Measurements from ENCODE around the gene SUGP2. TPM values are rescaled to one million over a fixed set of nuclear protein-coding genes. Genes with fewer than 3 reads are reported as not detected.

Gene SUGP2
- total RNA-seq, 4 donors from 2014 or later: 43.0 to 132 (median 57.9) TPM

GRCh38 chr19:19064811-19065745 lies 31.8 kb upstream of the SUGP2 start:
- TF ChIP-seq CTCF (IDR thresholded peaks at IDR 0.05) (no peak), POLR2A (IDR thresholded peaks at IDR 0.05) (no peak), EP300 (IDR thresholded peaks at IDR 0.05; ENCODE audit: low read depth) (no peak), POLR2AphosphoS5 (IDR thresholded peaks at IDR 0.05) (no peak)

DNA sequence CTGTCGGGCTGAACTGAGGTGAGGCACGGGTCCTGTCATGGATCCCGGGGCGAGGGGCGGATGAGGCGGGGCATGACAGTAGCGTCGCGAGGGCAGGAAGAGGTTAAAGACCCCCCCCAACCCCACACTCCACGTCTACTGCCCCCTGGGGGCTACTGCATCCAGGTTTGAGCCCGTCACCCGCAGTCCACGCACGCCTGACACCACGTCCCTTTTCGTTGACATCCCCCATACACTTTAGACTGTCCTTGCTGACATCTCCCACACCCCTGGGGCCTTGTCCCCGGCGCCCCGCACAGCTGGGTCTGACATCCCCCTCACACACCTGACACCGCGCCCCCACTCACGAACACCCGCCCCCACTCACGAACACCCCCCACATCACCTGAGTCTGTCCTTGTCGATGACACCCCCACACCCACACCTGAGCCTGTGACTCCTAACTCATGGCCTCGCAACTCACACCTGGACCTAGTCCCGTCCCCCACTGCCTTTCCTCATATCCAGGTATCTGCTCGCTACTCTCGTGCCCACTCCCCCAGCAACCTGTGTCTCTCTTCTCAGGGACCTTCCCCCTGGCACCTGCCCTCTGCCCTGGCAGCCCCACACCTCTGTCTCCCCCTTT lies 30.9 kb upstream of the SUGP2 start:
- H3K27ac ChIP-seq: peak overlapping the region; percentile 78 to 86 (median 83)
- no peak for TF ChIP-seq POLR2AphosphoS5 (IDR thresholded peaks at IDR 0.05)
- TF ChIP-seq POLR2A (IDR thresholded peaks at IDR 0.05): peak; percentile 10
- TF ChIP-seq CTCF (IDR thresholded peaks at IDR 0.05): peak in 3 of 5 experiments; percentile 12 to 43 (median 25)
- no peak for TF ChIP-seq EP300 (IDR thresholded peaks at IDR 0.05; ENCODE audit: low read depth)
- in situ Hi-C loops (cut with MboI; ENCODE audit: low pct_ligation_motif_present in 1 of 4, low pct_unique_long_range_greater_than_20kb in 1 of 4, low sequenced_read_pairs in 3 of 4): no loop called here
- H3K4me1 ChIP-seq: peaks cover 14 to 41% (median 17%) of the 10 kb centered on the region in 4 donors
- intact Hi-C loops (cut with DNase I; ENCODE audit: low total_unique reads): no loop called here
- no peaks in the 10 kb centered on the region for H3K36me3 ChIP-seq
- peak overlapping the region; percentile 57 to 92 (median 82) for H3K4me3 ChIP-seq
- DNase-seq: peak; percentile 27
- no peaks in the 10 kb centered on the region for H3K9me3 ChIP-seq
- H3K27me3 ChIP-seq: no peaks in the 10 kb centered on the region
- 0 to 1% methylated on average over 6 to 20 of the region's 29 CpGs for WGBS, 2 donors (ENCODE audit: low coverage in 1 of 2)

More at GRCh38 chr19:19064811-19065745, 31.8 kb upstream of the SUGP2 start:
- Histone ChIP-seq H3K4me3 (peak overlapping the region; percentile 57 to 92 (median 82)), H3K36me3 (no peaks in the 10 kb centered on the region), H3K27me3 (no peaks in the 10 kb centered on the region), H3K4me1 (peaks cover 14 to 42% (median 17%) of the 10 kb centered on the region in 4 donors), H3K27ac (peak overlapping the region in 3 of 4 donors; percentile 78 to 86 (median 81)), H3K9me3 (no peaks in the 10 kb centered on the region)
- intact Hi-C loops (cut with DNase I; ENCODE audit: low total_unique reads) (no loop called here), in situ Hi-C loops (cut with MboI; ENCODE audit: low pct_ligation_motif_present in 1 of 4, low pct_unique_long_range_greater_than_20kb in 1 of 4, low sequenced_read_pairs in 3 of 4) (no loop called here)
- 0 to 2% methylated on average over 1 to 19 of the region's 25 CpGs for WGBS, 2 donors (ENCODE audit: low coverage in 1 of 2)
- peak; percentile 36 for DNase-seq

GRCh38 chr19:19063183-19064097 lies 30.1 kb upstream of the SUGP2 start, which contains the start of gene SLC25A42:
SLC25A42 (plus strand) TSS chr19:19063994; CDS start chr19:19096125, 32,131 bp downstream.
- 8% methylated on average over 47 of the region's 77 CpGs; no CpG with 5 or more reads in 1 of the 2 donors for WGBS, 2 donors (ENCODE audit: low coverage in 1 of 2)
- in situ Hi-C loops (cut with MboI; ENCODE audit: low pct_ligation_motif_present in 1 of 4, low pct_unique_long_range_greater_than_20kb in 1 of 4, low sequenced_read_pairs in 3 of 4): no loop called here

More at GRCh38 chr19:19063183-19064097, 30.1 kb upstream of the SUGP2 start, which contains the start of gene SLC25A42:
- peak; percentile 99 for DNase-seq
- Histone ChIP-seq H3K9me3 (no peaks in the 10 kb centered on the region), H3K4me3 (peak within 1 kb of the TSS; percentile 57 to 92 (median 82)), H3K27me3 (no peaks in the 10 kb centered on the region), H3K4me1 (peaks cover 14 to 35% (median 17%) of the 10 kb centered on the region in 4 donors), H3K27ac (peak within 1 kb of the TSS; percentile 78 to 86 (median 83)), H3K36me3 (no peaks in the 10 kb centered on the region)
- peak; percentile 41 to 64 (median 62) for TF ChIP-seq POLR2AphosphoS5 (IDR thresholded peaks at IDR 0.05)
- TF ChIP-seq EP300 (IDR thresholded peaks at IDR 0.05; ENCODE audit: low read depth): no peak
- TF ChIP-seq POLR2A (IDR thresholded peaks at IDR 0.05): peak; percentile 32
- TF ChIP-seq CTCF (IDR thresholded peaks at IDR 0.05): no peak
- intact Hi-C loops (cut with DNase I; ENCODE audit: low total_unique reads): no loop called here

Data from transverse colon (tissue), 4 donors.